HepG2 (cell line): ENCODE data around the gene PTGIR. TPM values are rescaled to one million over a fixed set of nuclear protein-coding genes. Genes with fewer than 3 reads are reported as not detected.

ENCODE experiments used
- ATAC-seq: fragments of 200-7000 bp; cut with Tn5 transposase; 3 replicates; pipeline ENCODE4 v1.9.1; 2020; ENCODE audit warnings: mild to moderate bottlenecking, moderate library complexity
- BruUV-seq: library from RNA; stranded (reverse); fragments of 400-500 nt; replicated peaks from 2 replicates; lab custom pipeline; 2021; lab: Mats Ljungman, UMichigan
- CTCF ChIA-PET: fragments of 300-600 bp; formaldehyde crosslinking; extraction: SDS; loops from one replicate; lab custom pipeline; 2021; ENCODE audit warnings: low total read pairs, inconsistent platforms, low intra/inter-chr PET ratio; lab: Yijun Ruan, JAX
- POLR2A ChIA-PET: fragments of 350-600 bp; sonication (Branson Sonifier 250); formaldehyde crosslinking; loops from one replicate; lab custom pipeline; 2020; ENCODE audit warnings: antibody characterized with exemption, inconsistent platforms; lab: Yijun Ruan, JAX
- DNase-seq: peaks from one replicate; pipeline ENCODE4 v3.0.0-alpha.2; 2015; ENCODE audit warnings: low spot score
- FAIRE-seq: peaks from 3 replicates; lab custom pipeline; 2011; peaks lifted over from hg19 to GRCh38; lab: Jason Lieb, UNC
- H2AFZ ChIP-seq: one replicate; pipeline ENCODE4 v1.6.1; 2011; ENCODE audit warnings: low read length, inconsistent platforms
- H3K27ac ChIP-seq: fragments of 300-600 bp; 3 replicates; pipeline ENCODE4 v1.8.0; 2011; ENCODE audit warnings: mixed run types, mild to moderate bottlenecking, mixed read lengths, low read length, inconsistent platforms; ENCODE audit not compliant: insufficient read depth; ENCODE audit errors: extremely low read length
- H3K27me3 ChIP-seq, 2 experiments: fragments of 200-600 bp in 1 of 2; 2 replicates in 1 of 2; 3 replicates in 1 of 2; pipeline versions ENCODE4 v1.6.0 to v1.8.0; 2011; ENCODE audit warnings: low read length in 2 of 2, mild to moderate bottlenecking in 2 of 2, moderate library complexity in 2 of 2, inconsistent platforms in 1 of 2; ENCODE audit not compliant: insufficient read depth in 2 of 2, control insufficient read depth in 1 of 2
- H3K36me3 ChIP-seq, 2 experiments: fragments of 200-600 bp in 1 of 2; replicated peaks in 1 of 2; 2 replicates in 1 of 2; 3 replicates in 1 of 2; pipeline versions ENCODE4 v1.5.1 to v1.8.0; 2011; ENCODE audit warnings: low read length in 2 of 2, inconsistent platforms in 1 of 2; ENCODE audit not compliant: insufficient read depth in 2 of 2, control insufficient read depth in 1 of 2
- H3K4me1 ChIP-seq: 2 replicates; pipeline ENCODE4 v1.5.1; 2012; ENCODE audit warnings: low read length, inconsistent platforms; ENCODE audit not compliant: insufficient read depth
- H3K4me2 ChIP-seq: 2 replicates; pipeline ENCODE4 v1.6.0; 2011; ENCODE audit warnings: low read depth, low read length, inconsistent platforms
- H3K4me3 ChIP-seq, 3 experiments: fragments of 200-600 bp in 1 of 3; sonication (generic), shearing (Covaris generic) in 1 of 3; replicated peaks in 1 of 3; 2 replicates each; pipeline ENCODE4 v1.5.1; 2011 to 2016; ENCODE audit warnings: low read length in 3 of 3, inconsistent platforms in 2 of 3, low read depth in 2 of 3, mild to moderate bottlenecking in 2 of 3, control low read depth in 1 of 3, mixed read lengths in 1 of 3; ENCODE audit not compliant: insufficient read depth in 1 of 3
- H3K79me2 ChIP-seq: one replicate; pipeline ENCODE4 v1.6.1; 2011; ENCODE audit warnings: low read length, inconsistent platforms; ENCODE audit not compliant: insufficient read depth
- H3K9ac ChIP-seq: 2 replicates; pipeline ENCODE4 v1.6.0; 2011; ENCODE audit warnings: mild to moderate bottlenecking, low read depth, low read length, inconsistent platforms; ENCODE audit not compliant: insufficient read depth
- H3K9me3 ChIP-seq: 2 replicates; pipeline ENCODE4 v1.5.1; 2012; ENCODE audit warnings: mild to moderate bottlenecking, low read length
- H4K20me1 ChIP-seq: 2 replicates; pipeline ENCODE4 v1.6.0; 2011; ENCODE audit warnings: inconsistent platforms, mild to moderate bottlenecking, low read length, moderate library complexity; ENCODE audit not compliant: insufficient read depth
- CAMTA2 ChIP-seq: sonication (generic); formaldehyde crosslinking; IDR thresholded peaks from 2 replicates; pipeline ENCODE4 v1.4.0; 2020; ENCODE audit warnings: mild to moderate bottlenecking, missing genetic modification reagents, borderline replicate concordance
- MYC ChIP-seq: sonication (generic); formaldehyde crosslinking; IDR thresholded peaks from 2 replicates; pipeline ENCODE4 v1.9.0; 2021; ENCODE audit warnings: missing genetic modification reagents, borderline replicate concordance
- PTBP1 ChIP-seq: fragments of 200-400 bp; formaldehyde crosslinking; IDR thresholded peaks from 2 replicates; pipeline ENCODE4 v1.6.1; 2018; ENCODE audit warnings: low read length, low read depth; ENCODE audit not compliant: poor library complexity, severe bottlenecking
- SMC3 ChIP-seq: IDR thresholded peaks from 2 replicates; pipeline ENCODE4 v1.6.1; 2011; ENCODE audit warnings: low read length, improper control_type of control experiment
- STAG1 ChIP-seq: sonication (generic); formaldehyde crosslinking; IDR thresholded peaks from 2 replicates; pipeline ENCODE4 v1.4.0; 2020; ENCODE audit warnings: missing genetic modification reagents
- ZNF530 ChIP-seq: sonication (generic); formaldehyde crosslinking; IDR thresholded peaks from 2 replicates; pipeline ENCODE4 v1.5.0; 2020; ENCODE audit warnings: low read depth, mild to moderate bottlenecking, missing genetic modification reagents
- WGBS: methylation state at CpG from one replicate; pipeline ENCODE4 v1.1.6; 2017; ENCODE audit warnings: low lambda C conversion rate; 5-methylcytosine and 5-hydroxymethylcytosine counted together
- in situ Hi-C: cut with HindIII; loops from 2 replicates; pipeline ENCODE4 v1.10.0; 2017; ENCODE audit warnings: low pct_unique_long_range_greater_than_20kb; ENCODE audit not compliant: extremely low pct_ligation_motif_present
- intact Hi-C: fragments of 100-400 bp; cut with micrococcal nuclease; formaldehyde crosslinking; loops from one replicate; pipeline ENCODE4 v1.10.0; 2022; ENCODE audit not compliant: unreplicated experiment
- polyA plus RNA-seq, 8 experiments: library from polyadenylated mRNA; depleted of rRNA in 3 of 8; stranded (reverse) in 7 of 8; unstranded in 1 of 8; fragments of >200 nt; fragmentation: Illumina TruSeq in 4 of 8; extraction: Trizol in 4 of 8; gene quantifications; 2 replicates each; pipeline versions ENCODE4 v1.2.1 to v1.2.3, GENCODE V29; 2011 to 2016; ENCODE audit warnings: low read depth in 4 of 8, missing spikeins in 1 of 8, mixed read lengths in 1 of 8; ENCODE audit not compliant: insufficient read depth in 1 of 8
- total RNA-seq, 5 experiments: library from RNA; depleted of rRNA; stranded (reverse); fragments of >200 nt; fragmentation: Illumina TruSeq; extraction: Trizol; gene quantifications; 2 replicates each; pipeline ENCODE4 v1.2.3, GENCODE V29; 2016; ENCODE audit warnings: low read depth in 1 of 5
- TF ChIP-seq, protein P1 (sequence below): sonication (generic); formaldehyde crosslinking; IDR thresholded peaks from 2 replicates; pipeline ENCODE4 v1.4.0; 2020; ENCODE audit warnings: missing genetic modification reagents, mild to moderate bottlenecking, borderline replicate concordance
- TF ChIP-seq, protein P2 (sequence below): sonication (generic); formaldehyde crosslinking; IDR thresholded peaks from 2 replicates; pipeline ENCODE4 v1.4.0; 2020; ENCODE audit warnings: mild to moderate bottlenecking, missing genetic modification reagents
- TF ChIP-seq, protein P3 (sequence below): sonication (generic); formaldehyde crosslinking; IDR thresholded peaks from 2 replicates; pipeline ENCODE4 v1.5.0; 2020; ENCODE audit warnings: mild to moderate bottlenecking, missing genetic modification reagents, moderate library complexity

PTGIR gene
- total and polyA plus RNA-seq, 2 of the 13 experiments (the other 11 are each of a cell fraction or from before 2014, with no cell fraction given): not detected

DNA sequence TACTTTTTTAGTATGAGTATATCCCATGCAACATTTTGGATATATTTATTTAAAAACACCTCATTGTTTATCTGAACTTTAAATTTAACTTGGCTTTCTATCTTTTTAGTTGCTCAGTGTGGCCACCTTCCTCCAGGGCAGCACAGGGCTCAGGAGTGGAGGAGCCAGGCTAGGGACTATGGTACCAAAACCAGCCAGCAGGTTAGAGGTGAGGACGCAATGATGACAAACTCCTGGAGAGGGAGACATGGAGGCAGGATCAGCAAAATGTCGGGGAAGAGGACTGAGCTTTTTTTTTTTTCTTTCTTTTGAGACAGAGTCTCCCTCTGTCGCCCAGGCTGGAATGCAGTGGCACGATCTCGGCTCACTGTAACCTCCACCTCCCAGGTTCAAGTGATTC is 53.4 kb downstream of the PTGIR start:
- BruUV-seq: no TSS peak
- no peak for TF ChIP-seq MYC (CRISPR knock-in tag)
- TF ChIP-seq, protein P1, sequence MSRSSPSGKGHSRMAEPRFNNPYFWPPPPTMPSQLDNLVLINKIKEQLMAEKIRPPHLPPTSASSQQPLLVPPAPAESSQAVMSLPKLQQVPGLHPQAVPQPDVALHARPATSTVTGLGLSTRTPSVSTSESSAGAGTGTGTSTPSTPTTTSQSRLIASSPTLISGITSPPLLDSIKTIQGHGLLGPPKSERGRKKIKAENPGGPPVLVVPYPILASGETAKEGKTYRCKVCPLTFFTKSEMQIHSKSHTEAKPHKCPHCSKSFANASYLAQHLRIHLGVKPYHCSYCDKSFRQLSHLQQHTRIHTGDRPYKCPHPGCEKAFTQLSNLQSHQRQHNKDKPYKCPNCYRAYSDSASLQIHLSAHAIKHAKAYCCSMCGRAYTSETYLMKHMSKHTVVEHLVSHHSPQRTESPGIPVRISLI: peak; percentile 77
- TF ChIP-seq, protein P2, sequence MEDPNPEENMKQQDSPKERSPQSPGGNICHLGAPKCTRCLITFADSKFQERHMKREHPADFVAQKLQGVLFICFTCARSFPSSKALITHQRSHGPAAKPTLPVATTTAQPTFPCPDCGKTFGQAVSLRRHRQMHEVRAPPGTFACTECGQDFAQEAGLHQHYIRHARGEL (CRISPR knock-in tag): 0 out of 2 replicates have a peak, but pooled peaks have one; percentile 48
- no peak for TF ChIP-seq CAMTA2 (CRISPR knock-in tag)
- TF ChIP-seq ZNF530 (CRISPR knock-in tag): no peak
- peak; percentile 14; the same call in 1 of the 2 replicates for TF ChIP-seq SMC3
- TF ChIP-seq, protein P3, sequence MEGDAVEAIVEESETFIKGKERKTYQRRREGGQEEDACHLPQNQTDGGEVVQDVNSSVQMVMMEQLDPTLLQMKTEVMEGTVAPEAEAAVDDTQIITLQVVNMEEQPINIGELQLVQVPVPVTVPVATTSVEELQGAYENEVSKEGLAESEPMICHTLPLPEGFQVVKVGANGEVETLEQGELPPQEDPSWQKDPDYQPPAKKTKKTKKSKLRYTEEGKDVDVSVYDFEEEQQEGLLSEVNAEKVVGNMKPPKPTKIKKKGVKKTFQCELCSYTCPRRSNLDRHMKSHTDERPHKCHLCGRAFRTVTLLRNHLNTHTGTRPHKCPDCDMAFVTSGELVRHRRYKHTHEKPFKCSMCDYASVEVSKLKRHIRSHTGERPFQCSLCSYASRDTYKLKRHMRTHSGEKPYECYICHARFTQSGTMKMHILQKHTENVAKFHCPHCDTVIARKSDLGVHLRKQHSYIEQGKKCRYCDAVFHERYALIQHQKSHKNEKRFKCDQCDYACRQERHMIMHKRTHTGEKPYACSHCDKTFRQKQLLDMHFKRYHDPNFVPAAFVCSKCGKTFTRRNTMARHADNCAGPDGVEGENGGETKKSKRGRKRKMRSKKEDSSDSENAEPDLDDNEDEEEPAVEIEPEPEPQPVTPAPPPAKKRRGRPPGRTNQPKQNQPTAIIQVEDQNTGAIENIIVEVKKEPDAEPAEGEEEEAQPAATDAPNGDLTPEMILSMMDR (CRISPR knock-in tag): peak; percentile 27
- no peak for TF ChIP-seq PTBP1
- 0 out of 2 replicates have a peak, but pooled peaks have one; percentile 11 for TF ChIP-seq STAG1 (CRISPR knock-in tag)
- peak; percentile 37 for FAIRE-seq
- WGBS: 0% methylated on average over 5 of the region's 5 CpGs
- H3K4me1 ChIP-seq: peaks cover 13% of the 10 kb centered on the region
- H4K20me1 ChIP-seq: no peaks in the 10 kb centered on the region
- no peaks in the 10 kb centered on the region for H3K9me3 ChIP-seq
- no peaks in the 10 kb centered on the region for H3K79me2 ChIP-seq
- DNase-seq: peak; percentile 64
- H3K4me2 ChIP-seq: no peak overlapping the region
- no peak overlapping the region for H2AFZ ChIP-seq
- no peak overlapping the region for H3K9ac ChIP-seq
- ChIA-PET CTCF (no interaction called here), POLR2A (no interaction called here)
- peak; percentile 89 for ATAC-seq
- intact Hi-C loops: no loop called here
- H3K27me3 ChIP-seq: peaks cover 0 to 2% of the 10 kb centered on the region in 2 experiments; a peak in 1 of 5 replicates
- H3K27ac ChIP-seq: no peak overlapping the region
- no peak overlapping the region for H3K4me3 ChIP-seq
- in situ Hi-C loops: no loop called here
- H3K36me3 ChIP-seq: no peaks in the 10 kb centered on the region

Other genes starting within 250 kb of the PTGIR start
- gene CCDC8, start 211.5 kb downstream of the PTGIR start, total RNA-seq (2016; rRNA removed; fragmentation: Illumina TruSeq; extraction: Trizol): 0.04 TPM in 1 of 2 replicates, not detected in the other
- not detected in 2 replicates for gene CCDC8, start 211.5 kb downstream of the PTGIR start, polyA plus RNA-seq (2011; rRNA removed)
- not detected in 2 replicates for gene PNMA8C, start 196.2 kb downstream of the PTGIR start, total RNA-seq (2016; rRNA removed; fragmentation: Illumina TruSeq; extraction: Trizol)
- gene PNMA8C, start 196.2 kb downstream of the PTGIR start, polyA plus RNA-seq (2011; rRNA removed): not detected in 2 replicates
- gene PNMA8A, start 153.5 kb downstream of the PTGIR start, total RNA-seq (2016; rRNA removed; fragmentation: Illumina TruSeq; extraction: Trizol): 0.44 and 0.51 TPM in 2 replicates
- 0.13 TPM in 2 replicates for gene PNMA8A, start 153.5 kb downstream of the PTGIR start, polyA plus RNA-seq (2011; rRNA removed)
- gene PNMA8B, start 129.2 kb downstream of the PTGIR start, total RNA-seq (2016; rRNA removed; fragmentation: Illumina TruSeq; extraction: Trizol): not detected in 2 replicates
- gene PNMA8B, start 129.2 kb downstream of the PTGIR start, polyA plus RNA-seq (2011; rRNA removed): not detected in 2 replicates
- gene CALM3, start 23.8 kb downstream of the PTGIR start, total RNA-seq (2016; rRNA removed; fragmentation: Illumina TruSeq; extraction: Trizol): 258 and 314 TPM in 2 replicates
- 232 and 239 TPM in 2 replicates for gene CALM3, start 23.8 kb downstream of the PTGIR start, polyA plus RNA-seq (2011; rRNA removed)
- gene GNG8, start 11.1 kb upstream of the PTGIR start, total RNA-seq (2016; rRNA removed; fragmentation: Illumina TruSeq; extraction: Trizol): not detected in 2 replicates
- not detected in 2 replicates for gene GNG8, start 11.1 kb upstream of the PTGIR start, polyA plus RNA-seq (2011; rRNA removed)
- 0.04 TPM in 1 of 2 replicates, not detected in the other for gene DACT3, start 36.1 kb upstream of the PTGIR start, total RNA-seq (2016; rRNA removed; fragmentation: Illumina TruSeq; extraction: Trizol)
- gene DACT3, start 36.1 kb upstream of the PTGIR start, polyA plus RNA-seq (2011; rRNA removed): 0.04 TPM in 1 of 2 replicates, not detected in the other
- 6.7 and 13.2 TPM in 2 replicates for gene PRKD2, start 92.0 kb upstream of the PTGIR start, total RNA-seq (2016; rRNA removed; fragmentation: Illumina TruSeq; extraction: Trizol)
- gene PRKD2, start 92.0 kb upstream of the PTGIR start, polyA plus RNA-seq (2011; rRNA removed): 7.3 and 9.2 TPM in 2 replicates
- 4.0 and 9.8 TPM in 2 replicates for gene FKRP, start 121.0 kb upstream of the PTGIR start, total RNA-seq (2016; rRNA removed; fragmentation: Illumina TruSeq; extraction: Trizol)
- 7.3 and 9.2 TPM in 2 replicates for gene FKRP, start 121.0 kb upstream of the PTGIR start, polyA plus RNA-seq (2011; rRNA removed)
- 32.2 and 43.1 TPM in 2 replicates for gene STRN4, start 121.4 kb upstream of the PTGIR start, total RNA-seq (2016; rRNA removed; fragmentation: Illumina TruSeq; extraction: Trizol)
- 57.3 and 80.7 TPM in 2 replicates for gene STRN4, start 121.4 kb upstream of the PTGIR start, polyA plus RNA-seq (2011; rRNA removed)
- 62.9 and 120 TPM in 2 replicates for gene SLC1A5, start 163.5 kb upstream of the PTGIR start, total RNA-seq (2016; rRNA removed; fragmentation: Illumina TruSeq; extraction: Trizol)
- 159 and 209 TPM in 2 replicates for gene SLC1A5, start 163.5 kb upstream of the PTGIR start, polyA plus RNA-seq (2011; rRNA removed)
- 86.1 and 94.9 TPM in 2 replicates for gene AP2S1, start 225.8 kb upstream of the PTGIR start, total RNA-seq (2016; rRNA removed; fragmentation: Illumina TruSeq; extraction: Trizol)
- 45.2 and 45.3 TPM in 2 replicates for gene AP2S1, start 225.8 kb upstream of the PTGIR start, polyA plus RNA-seq (2011; rRNA removed)
- gene ARHGAP35, start 235.9 kb upstream of the PTGIR start, total RNA-seq (2016; rRNA removed; fragmentation: Illumina TruSeq; extraction: Trizol): 30.1 and 39.9 TPM in 2 replicates
- 28.3 and 30.2 TPM in 2 replicates for gene ARHGAP35, start 235.9 kb upstream of the PTGIR start, polyA plus RNA-seq (2011; rRNA removed)